Keratinocyte (primary cell): ENCODE data around the gene CCDC71. TPM values are rescaled to one million over a fixed set of nuclear protein-coding genes. Genes with fewer than 3 reads are reported as not detected.

Source experiments
- DNase-seq: peaks from one replicate; pipeline ENCODE4 v3.0.0-alpha.2; 2011; ENCODE audit warnings: low read depth, missing footprints, low spot score
- FAIRE-seq: peaks from 2 replicates; lab custom pipeline; 2011; peaks lifted over from hg19 to GRCh38; lab: Jason Lieb, UNC
- H2AFZ ChIP-seq: 2 replicates; pipeline ENCODE4 v1.6.0; 2012; ENCODE audit warnings: low read length, control low read depth, inconsistent platforms; ENCODE audit not compliant: control insufficient read depth
- H3K27ac ChIP-seq: 2 replicates; pipeline ENCODE4 v1.5.1; 2011; ENCODE audit warnings: low read length; ENCODE audit not compliant: control insufficient read depth, insufficient read depth
- H3K27me3 ChIP-seq: 3 replicates; pipeline ENCODE4 v1.6.0; 2011; ENCODE audit warnings: low read length; ENCODE audit not compliant: control insufficient read depth, insufficient read depth; ENCODE audit errors: extremely low read depth
- H3K36me3 ChIP-seq, 2 experiments: 2 replicates in 1 of 2; 3 replicates in 1 of 2; pipeline ENCODE4 v1.5.1; 2011; ENCODE audit warnings: low read length in 2 of 2, mild to moderate bottlenecking in 1 of 2; ENCODE audit not compliant: control insufficient read depth in 2 of 2, insufficient read depth in 2 of 2; ENCODE audit errors: extremely low read depth in 1 of 2
- H3K4me1 ChIP-seq: 3 replicates; pipeline ENCODE4 v1.5.1; 2011; ENCODE audit warnings: low read length; ENCODE audit not compliant: control insufficient read depth, insufficient read depth; ENCODE audit errors: extremely low read depth
- H3K4me2 ChIP-seq: 3 replicates; pipeline ENCODE4 v1.6.0; 2011; ENCODE audit warnings: low read depth, low read length; ENCODE audit not compliant: control insufficient read depth, insufficient read depth; ENCODE audit errors: extremely low read depth
- H3K4me3 ChIP-seq, 3 experiments: fragments of 200-600 bp in 1 of 3; sonication (generic) in 1 of 3; 2 replicates in 2 of 3; 3 replicates in 1 of 3; pipeline ENCODE4 v1.5.1; 2011 to 2016; ENCODE audit warnings: low read length in 3 of 3, mild to moderate bottlenecking in 3 of 3, control low read depth in 2 of 3, inconsistent platforms in 1 of 3, low read depth in 1 of 3, mixed read lengths in 1 of 3, mixed run types in 1 of 3, moderate library complexity in 1 of 3; ENCODE audit not compliant: control insufficient read depth in 2 of 3, insufficient read depth in 2 of 3; ENCODE audit errors: extremely low read depth in 1 of 3
- H3K79me2 ChIP-seq: 2 replicates; pipeline ENCODE4 v1.6.0; 2012; ENCODE audit warnings: low read length; ENCODE audit not compliant: control insufficient read depth, insufficient read depth
- H3K9ac ChIP-seq: 3 replicates; pipeline ENCODE4 v1.6.0; 2011; ENCODE audit warnings: low read length; ENCODE audit not compliant: control insufficient read depth, insufficient read depth; ENCODE audit errors: extremely low read depth
- H3K9me1 ChIP-seq: 3 replicates; pipeline ENCODE4 v1.6.0; 2011; ENCODE audit warnings: low read length; ENCODE audit not compliant: control insufficient read depth, insufficient read depth; ENCODE audit errors: extremely low read depth
- H3K9me3 ChIP-seq: 2 replicates; pipeline ENCODE4 v1.5.1; 2012; ENCODE audit warnings: low read depth, low read length; ENCODE audit not compliant: control insufficient read depth
- H4K20me1 ChIP-seq: 3 replicates; pipeline ENCODE4 v1.6.0; 2011; ENCODE audit warnings: low read length; ENCODE audit not compliant: control insufficient read depth, insufficient read depth; ENCODE audit errors: extremely low read depth
- EZH2 ChIP-seq: IDR thresholded peaks from one replicate; pipeline ENCODE4 v1.6.1; 2012; ENCODE audit warnings: inconsistent platforms, mild to moderate bottlenecking, low read length, moderate library complexity
- dilution Hi-C: fragments of 300-500 bp; cut with MboI; formaldehyde crosslinking; loops from one replicate; pipeline ENCODE4 v1.7.0; 2020; ENCODE audit warnings: low sequenced_read_pairs; ENCODE audit not compliant: extremely low pct_ligation_motif_present
- polyA plus RNA-seq, 5 experiments: library from polyadenylated mRNA; depleted of rRNA in 3 of 5; stranded (reverse) in 3 of 5; stranded (forward) in 1 of 5; unstranded in 1 of 5; fragments of >200 nt; gene quantifications; 1 replicate in 1 of 5; 2 replicates in 3 of 5; 3 replicates in 1 of 5; pipeline versions ENCODE4 v1.2.1 to v1.2.3, GENCODE V29; 2011 to 2012; ENCODE audit warnings: missing spikeins in 2 of 5, low read depth in 1 of 5, low replicate concordance in 1 of 5
- TF ChIP-seq, protein P1 (sequence below), 3 experiments: IDR thresholded peaks in 1 of 3; conservative IDR thresholded peaks in 1 of 3; optimal IDR thresholded peaks in 1 of 3; 2 replicates in 2 of 3; 3 replicates in 1 of 3; pipeline versions ENCODE3 to v1.5.1; 2011; ENCODE audit warnings: low read length in 3 of 3, mild to moderate bottlenecking in 3 of 3, moderate library complexity in 2 of 3, control low read depth in 1 of 3, inconsistent platforms in 1 of 3; ENCODE audit not compliant: insufficient read depth in 2 of 3; ENCODE audit errors: extremely low read depth in 1 of 3

The CCDC71 gene
- polyA plus RNA-seq, 1 donor (not counting 4 experiments of a cell fraction or from before 2014, with no cell fraction given): 18.8 TPM

DNA sequence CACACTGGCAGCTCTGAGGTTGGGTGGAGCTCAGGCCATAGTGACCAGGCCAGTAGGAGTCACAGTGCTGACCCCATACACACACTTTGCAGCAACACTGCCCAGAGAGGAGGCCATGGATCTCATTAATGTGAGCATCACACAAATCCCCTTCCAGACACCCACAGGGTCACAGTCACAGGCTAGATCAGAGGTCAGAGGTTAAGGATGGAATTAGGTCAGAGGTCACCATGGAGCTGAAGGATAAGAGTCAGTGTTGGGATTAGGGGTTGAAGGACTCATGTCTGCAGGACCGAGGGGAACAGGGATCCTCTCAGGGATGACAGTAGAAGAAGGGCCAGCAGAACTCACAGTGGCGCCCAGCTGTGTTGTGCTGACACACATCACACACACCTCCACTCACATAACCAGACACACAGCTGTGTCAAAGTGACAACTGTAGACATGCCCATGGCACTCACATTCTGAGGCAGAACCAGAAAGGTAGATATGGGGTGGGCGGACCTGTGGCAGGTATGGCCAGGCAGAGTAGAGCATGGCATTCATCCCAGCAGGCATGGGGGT lies 12.7 kb downstream of the CCDC71 start:
- H3K4me2 ChIP-seq: no peak overlapping the region
- no peaks in the 10 kb centered on the region for H3K4me1 ChIP-seq
- FAIRE-seq: no peak
- H4K20me1 ChIP-seq: no peaks in the 10 kb centered on the region
- H3K36me3 ChIP-seq: no peaks in the 10 kb centered on the region
- TF ChIP-seq, protein P1, sequence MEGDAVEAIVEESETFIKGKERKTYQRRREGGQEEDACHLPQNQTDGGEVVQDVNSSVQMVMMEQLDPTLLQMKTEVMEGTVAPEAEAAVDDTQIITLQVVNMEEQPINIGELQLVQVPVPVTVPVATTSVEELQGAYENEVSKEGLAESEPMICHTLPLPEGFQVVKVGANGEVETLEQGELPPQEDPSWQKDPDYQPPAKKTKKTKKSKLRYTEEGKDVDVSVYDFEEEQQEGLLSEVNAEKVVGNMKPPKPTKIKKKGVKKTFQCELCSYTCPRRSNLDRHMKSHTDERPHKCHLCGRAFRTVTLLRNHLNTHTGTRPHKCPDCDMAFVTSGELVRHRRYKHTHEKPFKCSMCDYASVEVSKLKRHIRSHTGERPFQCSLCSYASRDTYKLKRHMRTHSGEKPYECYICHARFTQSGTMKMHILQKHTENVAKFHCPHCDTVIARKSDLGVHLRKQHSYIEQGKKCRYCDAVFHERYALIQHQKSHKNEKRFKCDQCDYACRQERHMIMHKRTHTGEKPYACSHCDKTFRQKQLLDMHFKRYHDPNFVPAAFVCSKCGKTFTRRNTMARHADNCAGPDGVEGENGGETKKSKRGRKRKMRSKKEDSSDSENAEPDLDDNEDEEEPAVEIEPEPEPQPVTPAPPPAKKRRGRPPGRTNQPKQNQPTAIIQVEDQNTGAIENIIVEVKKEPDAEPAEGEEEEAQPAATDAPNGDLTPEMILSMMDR (optimal IDR thresholded peaks at IDR 0.05 in 1 of 3, IDR thresholded peaks at IDR 0.05 in 1 of 3, conservative IDR thresholded peaks at IDR 0.05 in 1 of 3; ENCODE audit: extremely low read depth in 1 of 3, insufficient read depth in 2 of 3, low read length in 3 of 3): no peak
- no peak for TF ChIP-seq EZH2
- H3K4me3 ChIP-seq: no peak overlapping the region
- dilution Hi-C loops: no loop called here
- no peaks in the 10 kb centered on the region for H3K9me1 ChIP-seq
- DNase-seq: no peak
- no peak overlapping the region for H3K9ac ChIP-seq
- H3K27ac ChIP-seq: no peak overlapping the region
- no peaks in the 10 kb centered on the region for H3K79me2 ChIP-seq
- H3K9me3 ChIP-seq: no peaks in the 10 kb centered on the region
- H2AFZ ChIP-seq: no peak overlapping the region
- no peaks in the 10 kb centered on the region for H3K27me3 ChIP-seq

DNA sequence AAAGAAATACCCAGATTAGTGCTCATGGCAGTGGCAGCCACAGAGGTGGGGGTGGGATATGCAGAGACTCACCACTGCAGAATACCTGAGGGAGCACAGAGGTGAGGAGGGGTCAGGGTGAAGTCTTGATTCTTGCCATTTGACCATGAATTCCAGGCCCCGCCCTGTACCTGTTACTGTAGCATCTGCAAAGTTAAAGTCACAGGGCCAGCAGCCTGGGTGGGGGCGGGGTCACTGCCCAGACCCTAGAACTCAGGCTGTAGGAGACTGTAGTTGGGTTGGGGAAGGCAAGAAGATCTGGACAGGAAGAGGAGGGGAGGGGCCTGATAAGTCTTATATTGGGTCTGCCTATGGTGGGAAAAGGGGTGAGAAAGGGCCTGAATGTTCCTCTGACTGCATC lies 14.5 kb downstream of the CCDC71 start:
- no peak for TF ChIP-seq EZH2
- TF ChIP-seq, protein P1 (optimal IDR thresholded peaks at IDR 0.05 in 1 of 3, IDR thresholded peaks at IDR 0.05 in 1 of 3, conservative IDR thresholded peaks at IDR 0.05 in 1 of 3; ENCODE audit: extremely low read depth in 1 of 3, insufficient read depth in 2 of 3, low read length in 3 of 3): no peak
- dilution Hi-C loops: no loop called here
- no peaks in the 10 kb centered on the region for H3K4me1 ChIP-seq

More for the DNA sequence above, 14.5 kb downstream of the CCDC71 start:
- Histone ChIP-seq H3K36me3 (no peaks in the 10 kb centered on the region), H3K4me2 (no peak overlapping the region), H3K27me3 (no peaks in the 10 kb centered on the region), H2AFZ (no peak overlapping the region), H3K79me2 (no peaks in the 10 kb centered on the region), H3K4me3 (no peak overlapping the region), H3K9ac (no peak overlapping the region), H3K9me3 (no peaks in the 10 kb centered on the region), H4K20me1 (no peaks in the 10 kb centered on the region), H3K27ac (no peak overlapping the region), H3K9me1 (no peaks in the 10 kb centered on the region)
- FAIRE-seq (no peak), DNase-seq (no peak)
